NCI-H510A treated with DMSO at 0.1 percent for 48 hours (cell line): Measurements from ENCODE around the gene SLC16A5.
A peak's percentile ranks its signal among the peaks of the same experiment; 100 is the strongest.
"Not testable (repeated sequence)": the region's sequence is repeated elsewhere in the genome, so short reads cannot be mapped to it uniquely, and the experiment has no call there.

Source experiments
- DNase-seq: peaks from one replicate; lab custom pipeline; 2025; lab: John Stamatoyannopoulos, UW

Gene SLC16A5

GRCh38 chr17:75111777-75112335 is 24.1 kb downstream of the SLC16A5 start:
- DNase-seq = no peak

GRCh38 chr17:75113798-75114551 is 26.2 kb downstream of the SLC16A5 start:
- peak; percentile 92 for DNase-seq

GRCh38 chr17:75114552-75115314 is 27.0 kb downstream of the SLC16A5 start:
- DNase-seq = no peak

GRCh38 chr17:75115555-75115954 is 27.8 kb downstream of the SLC16A5 start:
- DNase-seq = no peak

GRCh38 chr17:75116737-75117136 is 29.0 kb downstream of the SLC16A5 start:
- DNase-seq = no peak

GRCh38 chr17:75118307-75118706 is 30.6 kb downstream of the SLC16A5 start:
- no peak for DNase-seq

- DNase-seq = peak; percentile 81
Observed at GRCh38 chr17:75124041-75124818, 36.5 kb downstream of the SLC16A5 start.

GRCh38 chr17:75124819-75125162 is 37.0 kb downstream of the SLC16A5 start:
- DNase-seq = no peak

- no peak for DNase-seq
Observed at GRCh38 chr17:75125984-75126383, 38.2 kb downstream of the SLC16A5 start.

GRCh38 chr17:75126954-75127353 is 39.2 kb downstream of the SLC16A5 start:
- no peak for DNase-seq

GRCh38 chr17:75127936-75128335 is 40.2 kb downstream of the SLC16A5 start:
- not testable (repeated sequence) for DNase-seq

- no peak for DNase-seq
Observed at GRCh38 chr17:75128694-75129505, 41.1 kb downstream of the SLC16A5 start.

GRCh38 chr17:75129576-75129975 is 41.8 kb downstream of the SLC16A5 start:
- no peak for DNase-seq

GRCh38 chr17:75130059-75130631 is 42.4 kb downstream of the SLC16A5 start:
- no peak for DNase-seq

GRCh38 chr17:75130632-75131277 is 43.0 kb downstream of the SLC16A5 start:
- peak; percentile 67 for DNase-seq

GRCh38 chr17:75131278-75132017 is 43.7 kb downstream of the SLC16A5 start, which contains the start of gene NT5C:
NT5C (minus strand) TSS chr17:75131742; CDS start chr17:75131707, 35 bp downstream.
- peak; percentile 69 for DNase-seq

- not testable (repeated sequence) for DNase-seq
Observed at GRCh38 chr17:75132018-75133000, 44.6 kb downstream of the SLC16A5 start.

GRCh38 chr17:75133001-75133400 is 45.2 kb downstream of the SLC16A5 start:
- no peak for DNase-seq
